B cell (primary cell): Measurements from ENCODE around the gene KIF25. TPM values are rescaled to one million over a fixed set of nuclear protein-coding genes. Genes with fewer than 3 reads are reported as not detected.

ENCODE experiments used
- ATAC-seq: fragments of 200-7000 bp; cut with Tn5 transposase; one replicate; pipeline ENCODE4 v1.10.0; 2021; ENCODE audit warnings: low read depth, mild to moderate bottlenecking, moderate number of reproducible peaks, moderate library complexity
- CTCF ChIA-PET: fragments of 350-600 bp; sonication (Branson Sonifier 250); formaldehyde crosslinking; loops from one replicate; lab custom pipeline; 2021; ENCODE audit warnings: antibody characterized with exemption, inconsistent platforms; lab: Charles Lee
- POLR2A ChIA-PET: fragments of 350-600 bp; sonication (Branson Sonifier 250); formaldehyde crosslinking; loops from one replicate; lab custom pipeline; 2021; ENCODE audit warnings: antibody characterized with exemption; lab: Charles Lee
- DNase-seq: peaks from one replicate; pipeline ENCODE4 v3.0.0; 2013
- H2AFZ ChIP-seq: 2 replicates; pipeline ENCODE4 v1.6.1; 2012; ENCODE audit warnings: mild to moderate bottlenecking, low read depth, low read length; ENCODE audit not compliant: insufficient read depth, poor library complexity, severe bottlenecking
- H3K27ac ChIP-seq, 2 donors: 1 replicate in 1 of 2; 2 replicates in 1 of 2; pipeline ENCODE4 v1.5.1; 2012 to 2013; ENCODE audit warnings: low read length in 2 of 2, mild to moderate bottlenecking in 2 of 2, moderate library complexity in 1 of 2
- H3K27me3 ChIP-seq, 4 experiments: fragments of 200-600 bp in 1 of 4; sonication (generic) in 1 of 4; replicated peaks in 1 of 4; 1 replicate in 2 of 4; 2 replicates in 2 of 4; pipeline versions ENCODE4 v1.6.1 to v1.7.0; 2013 to 2016; ENCODE audit warnings: low read length in 3 of 4, mild to moderate bottlenecking in 2 of 4, mixed read lengths in 1 of 4, moderate library complexity in 1 of 4; ENCODE audit not compliant: insufficient read depth in 4 of 4, control insufficient read depth in 3 of 4; ENCODE audit errors: control extremely low read depth in 1 of 4
- H3K36me3 ChIP-seq, 2 experiments: replicated peaks in 1 of 2; 1 replicate in 1 of 2; 2 replicates in 1 of 2; pipeline versions ENCODE4 v1.6.1 to v1.7.1; 2013; ENCODE audit warnings: low read length in 1 of 2; ENCODE audit not compliant: insufficient read depth in 2 of 2, control insufficient read depth in 1 of 2; ENCODE audit errors: control extremely low read depth in 1 of 2, extremely low read depth in 1 of 2
- H3K4me1 ChIP-seq, 2 donors: fragments of 200-600 bp in 1 of 2; sonication (generic) in 1 of 2; 1 replicate in 1 of 2; 2 replicates in 1 of 2; pipeline versions ENCODE4 v1.5.1 to v1.6.1; 2013 to 2017; ENCODE audit warnings: low read length in 2 of 2; ENCODE audit not compliant: control insufficient read depth in 2 of 2, insufficient read depth in 2 of 2
- H3K4me2 ChIP-seq: replicated peaks from 2 replicates; pipeline ENCODE3; 2012; ENCODE audit warnings: mild to moderate bottlenecking, low read depth, low read length; ENCODE audit not compliant: poor library complexity, severe bottlenecking
- H3K4me3 ChIP-seq, 5 experiments: fragments of 200-600 bp in 1 of 5; sonication (generic) in 1 of 5; 1 replicate in 3 of 5; 2 replicates in 2 of 5; pipeline versions ENCODE4 v1.5.1 to v1.7.0; 2011 to 2016; ENCODE audit warnings: low read length in 4 of 5, mild to moderate bottlenecking in 4 of 5, low read depth in 2 of 5, control low read depth in 1 of 5, moderate library complexity in 1 of 5; ENCODE audit not compliant: insufficient read depth in 1 of 5; ENCODE audit errors: control extremely low read depth in 1 of 5, extremely low read depth in 1 of 5
- H3K79me2 ChIP-seq: fragments of 200-600 bp; sonication (generic); one replicate; pipeline ENCODE4 v1.6.0; 2016; ENCODE audit warnings: low read length; ENCODE audit not compliant: control insufficient read depth, insufficient read depth
- H3K9ac ChIP-seq: fragments of 200-600 bp; sonication (generic); 2 replicates; pipeline ENCODE4 v1.6.1; 2017; ENCODE audit warnings: mild to moderate bottlenecking, low read length, moderate library complexity
- H3K9me3 ChIP-seq, 3 donors: one replicate each; pipeline versions ENCODE4 v1.6.1 to v1.7.1; 2013; ENCODE audit warnings: low read length in 2 of 3; ENCODE audit not compliant: control insufficient read depth in 2 of 3, insufficient read depth in 1 of 3; ENCODE audit errors: control extremely low read depth in 1 of 3
- H4K20me1 ChIP-seq: 2 replicates; pipeline ENCODE4 v1.6.0; 2012; ENCODE audit warnings: mild to moderate bottlenecking, low read length; ENCODE audit not compliant: insufficient read depth, control insufficient read depth, poor library complexity, severe bottlenecking
- H3K27ac Mint-ChIP-seq: one replicate; pipeline ENCODE4 v1.8.0; 2021; ENCODE audit warnings: mixed read lengths
- H3K27me3 Mint-ChIP-seq: one replicate; pipeline ENCODE4 v1.8.0; 2021; ENCODE audit warnings: mixed read lengths
- H3K4me1 Mint-ChIP-seq: one replicate; pipeline ENCODE4 v1.8.0; 2021; ENCODE audit warnings: mixed read lengths
- H3K4me3 Mint-ChIP-seq: one replicate; pipeline ENCODE4 v1.8.0; 2021; ENCODE audit warnings: mixed read lengths
- H3K9me3 Mint-ChIP-seq: one replicate; pipeline ENCODE4 v1.8.0; 2022; ENCODE audit warnings: mixed read lengths; ENCODE audit not compliant: insufficient read depth
- EZH2 ChIP-seq: IDR thresholded peaks from 2 replicates; pipeline ENCODE4 v1.6.1; 2012; ENCODE audit warnings: borderline replicate concordance, low read depth, mild to moderate bottlenecking, moderate library complexity, low read length; ENCODE audit not compliant: insufficient read depth, poor library complexity, severe bottlenecking
- WGBS: methylation state at CpG from one replicate; pipeline ENCODE4 v1.1.5; 2013; ENCODE audit warnings: missing lambda C conversion rate; ENCODE audit not compliant: insufficient coverage; 5-methylcytosine and 5-hydroxymethylcytosine counted together
- intact Hi-C: fragments of 100-400 bp; cut with micrococcal nuclease; formaldehyde crosslinking; loops from one replicate; pipeline ENCODE4 v1.10.0; 2022
- polyA plus RNA-seq: library from polyadenylated mRNA; depleted of rRNA; stranded (reverse); fragments of >200 nt; gene quantifications from 2 replicates; pipeline ENCODE4 v1.2.3, GENCODE V29; 2012
- total RNA-seq, 2 donors: library from RNA; stranded (reverse); fragments of 120-200 nt in 1 of 2; gene quantifications; 1 replicate in 1 of 2; 2 replicates in 1 of 2; pipeline versions ENCODE4 v1.2.3 to v1.2.4, GENCODE V29; 2013 to 2022
- TF ChIP-seq, protein P1 (sequence below): fragments of 200-600 bp; IDR thresholded peaks from one replicate; pipeline ENCODE4 v1.8.0; 2022; ENCODE audit warnings: antibody characterized with exemption, mild to moderate bottlenecking

KIF25 gene
- total and polyA plus RNA-seq, 2 donors (not counting 1 experiment from before 2014, with no cell fraction given): not detected

DNA sequence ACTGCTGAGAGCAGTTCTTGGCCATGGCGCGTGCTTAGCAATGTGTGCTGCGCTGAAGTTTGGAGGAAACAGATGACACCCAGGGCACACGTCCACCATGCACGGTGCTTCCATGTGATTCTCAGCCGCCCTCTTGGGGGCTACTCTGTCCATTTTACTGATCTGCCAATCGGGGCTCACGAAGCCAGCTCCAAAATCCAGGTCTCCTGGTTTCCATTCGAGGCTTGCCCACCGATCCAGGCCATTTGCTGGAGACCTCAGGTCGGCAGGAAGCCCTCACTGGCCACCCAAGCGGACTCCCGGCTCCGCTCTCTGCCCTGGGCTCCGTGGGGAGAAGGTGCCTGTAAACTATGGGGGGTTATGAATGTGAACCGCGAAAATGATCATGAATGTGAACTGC is 93.2 kb downstream of the KIF25 start:
- TF ChIP-seq EZH2: no peak
- TF ChIP-seq, protein P1, sequence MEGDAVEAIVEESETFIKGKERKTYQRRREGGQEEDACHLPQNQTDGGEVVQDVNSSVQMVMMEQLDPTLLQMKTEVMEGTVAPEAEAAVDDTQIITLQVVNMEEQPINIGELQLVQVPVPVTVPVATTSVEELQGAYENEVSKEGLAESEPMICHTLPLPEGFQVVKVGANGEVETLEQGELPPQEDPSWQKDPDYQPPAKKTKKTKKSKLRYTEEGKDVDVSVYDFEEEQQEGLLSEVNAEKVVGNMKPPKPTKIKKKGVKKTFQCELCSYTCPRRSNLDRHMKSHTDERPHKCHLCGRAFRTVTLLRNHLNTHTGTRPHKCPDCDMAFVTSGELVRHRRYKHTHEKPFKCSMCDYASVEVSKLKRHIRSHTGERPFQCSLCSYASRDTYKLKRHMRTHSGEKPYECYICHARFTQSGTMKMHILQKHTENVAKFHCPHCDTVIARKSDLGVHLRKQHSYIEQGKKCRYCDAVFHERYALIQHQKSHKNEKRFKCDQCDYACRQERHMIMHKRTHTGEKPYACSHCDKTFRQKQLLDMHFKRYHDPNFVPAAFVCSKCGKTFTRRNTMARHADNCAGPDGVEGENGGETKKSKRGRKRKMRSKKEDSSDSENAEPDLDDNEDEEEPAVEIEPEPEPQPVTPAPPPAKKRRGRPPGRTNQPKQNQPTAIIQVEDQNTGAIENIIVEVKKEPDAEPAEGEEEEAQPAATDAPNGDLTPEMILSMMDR: no peak
- no peak overlapping the region for H2AFZ ChIP-seq
- CTCF ChIA-PET: no interaction called here
- POLR2A ChIA-PET: no interaction called here
- no peaks in the 10 kb centered on the region for H3K4me1 ChIP-seq
- H3K27me3 ChIP-seq: no peaks in the 10 kb centered on the region
- no peaks in the 10 kb centered on the region for H3K79me2 ChIP-seq
- H3K9ac ChIP-seq: no peak overlapping the region
- Mint-ChIP-seq H3K4me1 (no peaks in the 10 kb centered on the region), H3K27me3 (no peaks in the 10 kb centered on the region), H3K9me3 (peaks cover 5% of the 10 kb centered on the region), H3K27ac (no peak overlapping the region), H3K4me3 (no peak overlapping the region)
- no peaks in the 10 kb centered on the region for H4K20me1 ChIP-seq
- no peak for DNase-seq
- no peaks in the 10 kb centered on the region for H3K36me3 ChIP-seq
- peaks cover 0 to 39% (median 4%) of the 10 kb centered on the region in 3 donors for H3K9me3 ChIP-seq
- H3K4me3 ChIP-seq: no peak overlapping the region
- intact Hi-C loops: no loop called here
- H3K4me2 ChIP-seq: no peak overlapping the region
- 84% methylated on average over 15 of the region's 17 CpGs for WGBS
- ATAC-seq: no peak
- no peak overlapping the region for H3K27ac ChIP-seq

DNA sequence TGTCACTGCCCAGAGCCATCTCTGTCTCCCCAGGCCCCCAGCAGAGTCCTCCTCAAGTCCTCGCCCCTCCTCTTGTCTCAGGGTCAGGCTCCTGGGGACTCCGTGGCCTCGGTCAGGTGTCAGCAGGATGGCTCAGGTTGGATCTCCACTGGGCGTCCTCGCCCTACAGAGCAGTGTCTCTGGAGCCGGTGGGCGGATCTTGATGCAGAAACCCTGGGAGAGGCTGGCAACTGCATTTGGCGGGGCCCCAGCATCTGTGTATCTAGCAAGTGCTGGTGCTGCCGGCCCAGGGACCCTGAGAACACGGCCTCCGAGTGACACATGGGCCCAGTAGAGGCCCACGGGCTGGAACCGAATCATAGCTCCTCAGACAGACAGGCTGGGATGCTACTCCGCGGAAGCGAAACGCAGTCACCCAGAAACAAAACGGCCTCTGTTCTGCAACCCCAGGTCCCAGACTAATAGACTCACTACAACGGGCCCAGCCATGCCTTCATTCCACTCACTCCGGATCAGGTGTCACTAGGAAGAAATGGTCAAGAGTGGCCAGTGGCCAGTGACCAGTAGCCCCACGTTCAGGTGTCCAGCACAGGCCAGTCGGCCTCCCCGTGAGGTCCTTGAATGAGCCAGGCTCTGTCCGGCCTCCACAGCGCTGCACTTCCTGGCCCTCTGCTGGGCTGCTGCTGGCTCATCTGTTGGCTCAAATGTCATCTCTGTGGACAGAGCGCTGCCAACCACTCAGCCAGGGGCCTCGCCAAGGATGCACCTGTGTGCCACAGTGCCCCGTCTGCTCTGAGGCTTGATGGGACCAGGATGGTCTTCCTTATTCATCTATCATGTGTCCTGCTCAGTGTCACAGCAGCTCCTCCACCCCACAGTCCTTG is 94.2 kb downstream of the KIF25 start:
- WGBS: 94% methylated on average over 28 of the region's 28 CpGs
- H3K79me2 ChIP-seq: no peaks in the 10 kb centered on the region
- no peaks in the 10 kb centered on the region for H3K4me1 ChIP-seq
- H4K20me1 ChIP-seq: no peaks in the 10 kb centered on the region
- DNase-seq: no peak
- H3K27me3 ChIP-seq: no peaks in the 10 kb centered on the region
- H3K9me3 ChIP-seq: peaks cover 0 to 37% (median 4%) of the 10 kb centered on the region in 3 donors
- TF ChIP-seq, protein P1: no peak
- no peak for TF ChIP-seq EZH2
- no peak overlapping the region for H3K4me2 ChIP-seq
- ChIA-PET CTCF (no interaction called here), POLR2A (no interaction called here)
- no peak overlapping the region for H3K27ac Mint-ChIP-seq
- no peak overlapping the region for H2AFZ ChIP-seq
- no peak overlapping the region for H3K4me3 Mint-ChIP-seq
- H3K27ac ChIP-seq: no peak overlapping the region
- no peaks in the 10 kb centered on the region for H3K4me1 Mint-ChIP-seq
- peaks cover 5% of the 10 kb centered on the region for H3K9me3 Mint-ChIP-seq
- H3K36me3 ChIP-seq: no peaks in the 10 kb centered on the region
- H3K27me3 Mint-ChIP-seq: no peaks in the 10 kb centered on the region
- H3K4me3 ChIP-seq: no peak overlapping the region
- intact Hi-C loops: no loop called here
- H3K9ac ChIP-seq: no peak overlapping the region
- no peak for ATAC-seq
